GM18867 (cell line): ENCODE data around the gene LEMD1.
"Not testable (repeated sequence)": the region's sequence is repeated elsewhere in the genome, so short reads cannot be mapped to it uniquely, and the experiment has no call there.

Source experiments
- ATAC-seq: cut with Tn5 transposase; IDR thresholded peaks from one replicate; pipeline ENCODE4 v1.9.1; 2021; ENCODE audit warnings: mild to moderate bottlenecking, moderate library complexity; ENCODE audit not compliant: unreplicated experiment

The LEMD1 gene

GRCh38 chr1:205430696-205431305 is 8.9 kb upstream of the LEMD1 start:
- ATAC-seq, result no peak

- ATAC-seq, result no peak
Measured at GRCh38 chr1:205429762-205430695, 8.2 kb upstream of the LEMD1 start.

GRCh38 chr1:205424901-205425600 is 3.2 kb upstream of the LEMD1 start:
- ATAC-seq, result no peak

DNA sequence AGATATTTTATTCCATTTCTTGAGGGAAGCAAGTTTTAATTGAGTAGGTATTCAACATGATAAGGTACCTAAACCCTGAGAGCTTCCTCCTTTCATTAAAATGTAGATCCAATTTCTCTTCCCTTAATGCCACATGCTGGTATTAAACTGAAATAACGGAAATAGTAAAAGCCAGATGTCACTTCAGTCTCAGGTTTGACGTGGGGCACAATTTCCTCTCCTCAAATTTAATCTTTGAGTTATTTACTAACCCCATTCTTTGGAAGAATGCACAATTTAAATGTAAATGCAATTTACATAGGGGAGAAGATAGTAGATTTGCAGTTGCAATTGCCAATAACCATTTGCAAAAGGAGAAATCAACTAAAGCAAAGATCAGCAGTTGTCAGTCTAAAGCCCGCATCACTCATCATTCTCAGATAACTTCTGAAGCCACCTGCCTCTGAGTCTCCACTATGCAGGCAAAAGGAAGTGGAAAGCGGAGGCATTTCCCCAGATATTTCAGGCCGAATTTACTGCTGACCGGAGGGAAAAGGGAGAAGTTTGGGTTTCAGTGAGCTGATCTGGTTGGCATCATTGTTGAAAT is 2.1 kb upstream of the LEMD1 start:
- ATAC-seq, result no peak

- no peak for ATAC-seq
Measured at GRCh38 chr1:205422993-205423642, 1.3 kb upstream of the LEMD1 start.

GRCh38 chr1:205420938-205421337 is 918 bp downstream of the LEMD1 start:
- ATAC-seq, result no peak

DNA sequence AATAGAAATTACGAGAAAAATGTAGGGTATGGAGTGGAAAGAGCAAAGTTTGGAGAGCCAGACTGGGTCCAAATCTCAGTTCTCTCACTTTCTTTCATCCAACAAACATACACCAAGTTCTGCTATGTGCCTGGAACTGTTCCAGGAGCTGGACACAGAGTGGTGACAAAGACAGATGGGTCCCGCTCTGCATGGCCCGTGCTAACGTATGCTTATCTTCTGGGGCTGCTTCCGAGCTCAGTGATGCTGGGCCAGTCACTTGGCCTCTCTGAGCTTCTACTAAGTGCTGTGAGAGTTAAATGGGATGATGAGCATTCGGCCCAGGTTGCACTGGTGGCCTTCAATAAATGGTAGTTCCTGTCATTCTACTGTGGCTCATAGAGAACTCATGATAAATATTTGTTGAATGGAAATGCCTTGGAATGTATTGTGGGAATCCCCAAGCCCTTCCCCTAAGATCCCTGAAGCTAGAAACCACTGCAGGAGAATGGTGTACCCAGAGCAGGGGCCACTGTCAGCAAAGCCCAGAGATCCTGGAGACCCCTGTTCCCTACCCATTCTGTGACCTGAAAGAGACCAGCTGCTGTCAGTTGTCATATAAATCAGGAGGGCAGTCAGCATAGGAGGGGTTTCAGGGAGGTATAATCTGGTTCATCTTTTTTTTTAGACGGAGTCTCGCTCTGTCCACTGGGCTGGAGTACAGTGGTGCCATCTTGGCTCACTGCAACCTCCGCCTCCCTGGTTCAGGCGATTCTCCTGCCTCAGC is 3.8 kb downstream of the LEMD1 start:
- ATAC-seq, result no peak

DNA sequence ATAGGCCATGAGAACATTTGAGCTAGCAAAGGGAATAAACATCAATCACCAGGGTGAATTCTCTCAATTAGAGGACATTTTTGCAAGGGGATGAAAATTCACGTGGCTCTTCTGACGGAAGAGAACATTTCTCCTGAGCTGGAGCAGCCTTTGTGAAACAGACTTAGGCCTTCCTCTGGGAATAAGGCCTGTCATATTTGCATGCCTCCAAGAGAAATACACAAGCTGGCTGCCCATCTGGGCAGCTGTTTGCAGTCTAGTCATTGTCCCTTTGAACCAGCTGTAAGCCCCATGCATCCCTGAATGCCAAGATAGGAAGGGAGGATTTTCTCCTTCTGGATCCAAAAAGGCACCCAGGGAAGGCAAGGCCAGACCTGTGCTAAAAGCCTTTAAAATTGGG is 5.5 kb downstream of the LEMD1 start:
- ATAC-seq, result no peak

DNA sequence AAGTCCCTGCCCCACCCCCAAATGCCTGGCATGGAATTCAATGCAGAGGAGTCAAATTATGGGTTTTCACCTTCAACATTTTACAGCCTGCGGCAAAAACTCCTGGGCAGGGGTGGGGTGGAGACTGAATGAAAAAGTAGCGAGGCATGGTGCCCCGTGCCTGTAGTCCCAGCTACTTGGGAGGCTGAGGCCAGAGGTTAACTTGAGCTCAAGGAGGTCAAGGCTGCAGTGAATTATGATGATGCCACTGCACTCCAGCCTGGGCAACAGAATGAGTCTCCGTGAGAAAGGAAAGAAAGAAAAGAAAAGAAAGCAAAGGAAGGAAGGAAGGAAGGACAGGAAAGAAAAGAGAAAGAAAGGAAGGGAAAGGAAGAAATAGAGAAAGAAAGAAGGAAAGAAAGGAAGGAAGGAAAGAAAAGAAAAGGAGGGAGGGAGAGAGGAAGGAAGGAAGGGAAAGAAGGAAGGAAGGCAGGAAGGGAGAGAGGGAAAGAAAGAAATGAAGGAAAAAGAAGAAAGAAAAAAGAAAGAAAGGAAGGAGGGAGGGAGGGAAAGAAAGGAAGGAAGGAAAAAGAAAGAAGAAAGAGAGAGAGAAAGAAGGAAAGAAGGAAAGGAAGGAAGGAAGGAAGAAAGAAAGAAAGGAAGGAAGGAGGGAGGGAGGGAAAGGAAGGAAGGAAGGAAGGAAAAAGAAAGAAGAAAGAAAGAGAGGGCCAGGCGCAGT is 11.1 kb downstream of the LEMD1 start:
- ATAC-seq, result no peak

DNA sequence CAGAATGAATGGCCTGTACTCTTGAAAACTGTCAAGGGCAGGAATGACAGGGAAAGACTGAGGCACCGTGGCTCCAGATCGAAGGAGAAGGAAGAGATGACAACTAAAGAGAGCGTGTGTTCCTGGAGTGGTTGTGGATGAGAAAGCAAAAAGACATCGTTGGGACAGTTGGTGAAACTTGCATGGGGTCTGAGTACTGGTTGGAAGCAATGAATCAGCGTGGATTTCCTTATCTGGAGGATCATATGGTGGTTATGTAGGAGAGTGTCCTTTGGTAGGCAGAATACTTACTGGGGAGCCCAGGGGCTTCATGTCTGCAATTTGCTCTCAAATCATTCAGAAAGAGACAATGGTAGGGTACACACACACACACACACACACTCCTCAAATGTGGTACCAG is 13.9 kb downstream of the LEMD1 start:
- ATAC-seq, result no peak

GRCh38 chr1:205406252-205406651 is 15.6 kb downstream of the LEMD1 start:
- not testable (repeated sequence) for ATAC-seq

DNA sequence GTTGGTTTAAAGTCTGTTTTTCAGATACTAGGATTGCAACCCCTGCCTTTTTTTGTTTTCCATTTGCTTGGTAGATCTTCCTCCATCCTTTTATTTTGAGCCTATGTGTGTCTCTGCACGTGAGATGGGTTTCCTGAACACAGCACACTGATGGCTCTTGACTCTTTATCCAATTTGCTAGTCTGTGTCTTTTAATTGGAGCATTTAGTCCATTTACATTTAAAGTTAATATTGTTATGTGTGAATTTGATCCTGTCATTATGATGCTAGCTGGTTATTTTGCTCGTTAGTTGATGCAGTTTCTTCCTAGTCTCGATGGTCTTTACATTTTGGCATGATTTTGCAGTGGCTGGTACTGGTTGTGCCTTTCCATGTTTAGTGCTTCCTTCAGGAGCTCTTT is 17.4 kb downstream of the LEMD1 start:
- not testable (repeated sequence) for ATAC-seq

- no peak for ATAC-seq
Measured at GRCh38 chr1:205398586-205398985, 23.3 kb downstream of the LEMD1 start.

DNA sequence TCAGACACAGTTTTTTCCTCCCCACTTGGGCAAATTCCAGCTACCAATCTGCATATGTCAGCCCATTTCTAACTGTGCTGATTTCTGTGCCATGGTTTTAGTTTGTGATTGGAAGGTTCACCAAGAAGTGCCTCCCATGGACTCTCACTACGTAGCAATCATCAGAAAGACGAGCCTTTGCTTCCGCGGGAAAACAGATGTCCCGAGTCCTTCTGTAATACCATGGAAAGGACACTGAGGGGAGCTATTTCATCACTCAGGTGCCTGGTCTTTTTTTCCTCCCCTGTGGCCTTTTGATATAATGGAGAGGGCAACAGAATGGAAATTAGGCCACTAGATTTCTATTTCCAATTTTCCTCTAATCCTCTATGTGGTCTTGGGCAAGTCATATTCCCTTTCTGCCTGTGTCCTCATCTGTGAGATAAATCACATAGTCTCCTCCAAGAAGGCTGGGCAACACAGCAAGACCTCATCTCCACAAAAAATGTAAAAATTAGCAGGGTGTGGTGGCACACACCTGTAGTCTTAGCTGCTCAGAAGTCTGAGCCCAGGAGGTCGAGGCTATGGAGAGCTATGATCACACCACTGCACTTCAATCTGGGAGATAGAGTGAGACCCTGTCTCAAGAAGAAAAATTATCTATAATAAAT is 24.8 kb downstream of the LEMD1 start:
- no peak for ATAC-seq

GRCh38 chr1:205395616-205396015 is 26.2 kb downstream of the LEMD1 start:
- ATAC-seq, result no peak

- ATAC-seq, result no peak
Measured at GRCh38 chr1:205392650-205393049, 29.2 kb downstream of the LEMD1 start.

GRCh38 chr1:205391386-205391785 is 30.5 kb downstream of the LEMD1 start:
- no peak for ATAC-seq

DNA sequence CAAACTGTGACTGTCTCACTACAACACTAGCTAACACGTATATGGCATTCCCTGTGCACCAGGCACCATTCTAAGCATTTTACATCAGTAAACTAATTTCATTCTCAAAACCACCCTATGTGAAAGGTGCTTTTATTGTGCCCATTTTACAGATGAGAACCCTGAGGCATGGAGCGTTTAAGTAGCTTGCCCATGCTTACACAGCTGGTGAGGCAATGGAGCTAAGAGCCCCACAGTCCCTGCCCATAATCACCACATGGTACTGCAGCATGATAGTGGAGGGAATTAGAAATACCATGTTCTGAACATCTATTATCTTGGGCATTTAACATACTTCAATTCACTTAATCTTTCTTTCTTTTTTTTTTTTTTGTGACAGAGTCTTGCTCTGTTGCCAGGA is 34.0 kb downstream of the LEMD1 start:
- ATAC-seq, result no peak

GRCh38 chr1:205382990-205383389 is 38.9 kb downstream of the LEMD1 start:
- not testable (repeated sequence) for ATAC-seq
